Parathyroid adenoma (tissue), 2 donors: Measurements from ENCODE around the gene FBXL7.

Experiments used
- H2AFZ ChIP-seq: fragments of 300-600 bp; sonication (generic); one replicate; pipeline ENCODE4 v1.7.0; 2017; ENCODE audit warnings: antibody characterized with exemption, mild to moderate bottlenecking
- H3K27ac ChIP-seq: fragments of 300-600 bp; sonication (generic); one replicate; pipeline ENCODE4 v1.7.0; 2017
- H3K27me3 ChIP-seq: fragments of 300-600 bp; sonication (generic); one replicate; pipeline ENCODE4 v1.7.0; 2017; ENCODE audit warnings: low read length; ENCODE audit not compliant: control insufficient read depth, insufficient read depth
- H3K36me3 ChIP-seq: fragments of 300-600 bp; sonication (generic); one replicate; pipeline ENCODE4 v1.7.0; 2017; ENCODE audit warnings: low read length; ENCODE audit not compliant: control insufficient read depth, insufficient read depth
- H3K4me1 ChIP-seq: fragments of 300-600 bp; sonication (generic); one replicate; pipeline ENCODE4 v1.7.0; 2017; ENCODE audit warnings: control low read depth
- H3K4me2 ChIP-seq: fragments of 300-600 bp; sonication (generic); one replicate; pipeline ENCODE4 v1.7.0; 2017; ENCODE audit warnings: low read length
- H3K4me3 ChIP-seq: fragments of 300-600 bp; sonication (generic); one replicate; pipeline ENCODE4 v1.7.0; 2017; ENCODE audit warnings: low read depth, low read length
- H3K79me2 ChIP-seq: fragments of 300-600 bp; sonication (generic); one replicate; pipeline ENCODE4 v1.7.0; 2017; ENCODE audit warnings: control low read depth
- H3K9ac ChIP-seq: fragments of 300-600 bp; sonication (generic); one replicate; pipeline ENCODE4 v1.7.0; 2017; ENCODE audit warnings: mild to moderate bottlenecking
- H3K9me3 ChIP-seq: fragments of 300-600 bp; sonication (generic); one replicate; pipeline ENCODE4 v1.7.0; 2017; ENCODE audit warnings: low read length; ENCODE audit not compliant: control insufficient read depth
- TF ChIP-seq, protein P1 (sequence below): fragments of 300-600 bp; sonication (generic); IDR thresholded peaks from one replicate; pipeline ENCODE4 v1.7.0; 2017; ENCODE audit warnings: antibody characterized with exemption, mild to moderate bottlenecking
- donor health status: primary hyperparathyroidism.

Gene FBXL7

DNA sequence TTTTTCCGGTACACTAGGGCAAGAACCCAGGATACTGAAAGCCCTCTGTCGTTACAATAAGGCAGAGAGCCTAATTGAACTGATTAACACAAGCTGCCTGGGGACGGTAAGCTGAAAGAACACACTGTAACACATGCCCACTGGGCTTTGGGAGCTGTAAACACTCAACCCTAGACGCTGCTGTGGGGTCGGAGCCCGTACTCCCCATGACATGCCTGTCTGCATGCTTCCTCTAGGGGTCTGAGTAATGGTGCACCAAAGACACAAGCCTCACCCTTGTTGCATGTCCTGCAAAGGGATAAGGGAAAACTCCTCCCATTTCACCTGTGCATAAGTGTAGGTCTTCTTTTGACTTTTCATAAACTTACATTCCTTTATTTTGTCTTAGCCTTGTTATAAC is 194.0 kb downstream of the FBXL7 start:
- TF ChIP-seq, protein P1, sequence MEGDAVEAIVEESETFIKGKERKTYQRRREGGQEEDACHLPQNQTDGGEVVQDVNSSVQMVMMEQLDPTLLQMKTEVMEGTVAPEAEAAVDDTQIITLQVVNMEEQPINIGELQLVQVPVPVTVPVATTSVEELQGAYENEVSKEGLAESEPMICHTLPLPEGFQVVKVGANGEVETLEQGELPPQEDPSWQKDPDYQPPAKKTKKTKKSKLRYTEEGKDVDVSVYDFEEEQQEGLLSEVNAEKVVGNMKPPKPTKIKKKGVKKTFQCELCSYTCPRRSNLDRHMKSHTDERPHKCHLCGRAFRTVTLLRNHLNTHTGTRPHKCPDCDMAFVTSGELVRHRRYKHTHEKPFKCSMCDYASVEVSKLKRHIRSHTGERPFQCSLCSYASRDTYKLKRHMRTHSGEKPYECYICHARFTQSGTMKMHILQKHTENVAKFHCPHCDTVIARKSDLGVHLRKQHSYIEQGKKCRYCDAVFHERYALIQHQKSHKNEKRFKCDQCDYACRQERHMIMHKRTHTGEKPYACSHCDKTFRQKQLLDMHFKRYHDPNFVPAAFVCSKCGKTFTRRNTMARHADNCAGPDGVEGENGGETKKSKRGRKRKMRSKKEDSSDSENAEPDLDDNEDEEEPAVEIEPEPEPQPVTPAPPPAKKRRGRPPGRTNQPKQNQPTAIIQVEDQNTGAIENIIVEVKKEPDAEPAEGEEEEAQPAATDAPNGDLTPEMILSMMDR, result no peak
- Histone ChIP-seq H3K4me1 (no peaks in the 10 kb centered on the region), H3K27ac (no peak overlapping the region)

DNA sequence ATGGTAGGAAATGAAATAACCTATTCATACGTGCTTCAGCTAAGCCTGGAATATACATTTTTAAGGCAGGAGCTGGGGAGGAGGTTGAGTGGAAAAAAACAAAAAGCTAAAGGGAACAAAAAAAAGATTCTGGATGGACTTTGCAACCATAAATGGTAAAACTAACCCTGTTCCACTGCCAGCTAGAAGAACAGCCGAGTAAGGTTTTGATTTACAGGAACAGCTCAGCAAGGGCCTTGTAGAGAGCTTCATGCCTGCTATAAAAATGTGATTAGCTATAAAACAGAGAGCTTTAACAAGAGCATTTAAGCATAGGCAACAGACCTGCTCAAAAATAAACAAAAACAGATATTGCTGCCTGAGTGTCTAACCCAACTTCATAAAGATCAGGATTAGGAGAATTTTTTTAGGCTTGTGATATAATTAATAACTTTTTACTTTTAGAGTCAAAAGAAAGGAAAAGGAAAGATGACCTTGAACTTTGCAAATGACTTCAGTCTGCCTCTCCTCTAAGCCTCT is 194.8 kb downstream of the FBXL7 start:
- no peak overlapping the region for H3K4me3 ChIP-seq
- H3K27me3 ChIP-seq, result no peaks in the 10 kb centered on the region
- H3K4me1 ChIP-seq, result no peaks in the 10 kb centered on the region
- H3K9ac ChIP-seq, result no peak overlapping the region
- H3K27ac ChIP-seq, result no peak overlapping the region
- no peak overlapping the region for H2AFZ ChIP-seq
- H3K4me2 ChIP-seq, result no peak overlapping the region
- no peaks in the 10 kb centered on the region for H3K9me3 ChIP-seq
- no peaks in the 10 kb centered on the region for H3K36me3 ChIP-seq
- no peaks in the 10 kb centered on the region for H3K79me2 ChIP-seq
- TF ChIP-seq, protein P1, result no peak

More for the DNA sequence above, 194.0 kb downstream of the FBXL7 start:
- H3K9ac ChIP-seq, result no peak overlapping the region
- no peaks in the 10 kb centered on the region for H3K9me3 ChIP-seq
- H3K4me3 ChIP-seq, result no peak overlapping the region
- no peaks in the 10 kb centered on the region for H3K27me3 ChIP-seq
- no peaks in the 10 kb centered on the region for H3K79me2 ChIP-seq
- H3K36me3 ChIP-seq, result no peaks in the 10 kb centered on the region
- H2AFZ ChIP-seq, result no peak overlapping the region
- no peak overlapping the region for H3K4me2 ChIP-seq

DNA sequence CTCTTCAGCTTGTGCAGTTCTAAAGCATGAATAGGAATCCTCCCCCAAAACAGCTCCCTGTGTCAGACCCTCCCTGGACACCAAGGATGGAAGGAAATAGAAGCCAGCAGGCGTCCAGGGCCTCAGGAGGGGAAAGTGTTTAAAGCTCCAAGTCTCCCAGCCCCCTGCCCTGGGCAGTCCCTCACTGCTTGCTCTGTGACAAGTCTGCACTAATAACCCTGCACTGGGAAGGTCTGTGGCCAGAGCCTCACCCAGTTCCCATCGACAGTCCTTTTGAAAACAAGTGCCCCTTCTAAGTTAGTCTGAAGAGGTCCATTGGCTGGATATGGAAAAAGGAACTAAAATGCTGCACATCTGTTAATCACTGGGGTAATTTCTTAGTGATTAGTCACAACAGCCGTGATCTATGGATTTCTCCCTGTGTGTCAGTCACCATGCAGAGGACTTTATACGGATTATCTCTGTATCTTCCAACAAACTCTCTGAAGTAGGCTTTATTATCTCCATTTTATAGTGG is 195.3 kb downstream of the FBXL7 start:
- no peaks in the 10 kb centered on the region for H3K27me3 ChIP-seq
- no peaks in the 10 kb centered on the region for H3K4me1 ChIP-seq
- no peak overlapping the region for H2AFZ ChIP-seq
- no peak overlapping the region for H3K27ac ChIP-seq
- TF ChIP-seq, protein P1, result no peak
- H3K36me3 ChIP-seq, result no peaks in the 10 kb centered on the region
- no peak overlapping the region for H3K4me3 ChIP-seq
- no peak overlapping the region for H3K4me2 ChIP-seq
- no peaks in the 10 kb centered on the region for H3K79me2 ChIP-seq
- H3K9ac ChIP-seq, result no peak overlapping the region
- no peaks in the 10 kb centered on the region for H3K9me3 ChIP-seq

DNA sequence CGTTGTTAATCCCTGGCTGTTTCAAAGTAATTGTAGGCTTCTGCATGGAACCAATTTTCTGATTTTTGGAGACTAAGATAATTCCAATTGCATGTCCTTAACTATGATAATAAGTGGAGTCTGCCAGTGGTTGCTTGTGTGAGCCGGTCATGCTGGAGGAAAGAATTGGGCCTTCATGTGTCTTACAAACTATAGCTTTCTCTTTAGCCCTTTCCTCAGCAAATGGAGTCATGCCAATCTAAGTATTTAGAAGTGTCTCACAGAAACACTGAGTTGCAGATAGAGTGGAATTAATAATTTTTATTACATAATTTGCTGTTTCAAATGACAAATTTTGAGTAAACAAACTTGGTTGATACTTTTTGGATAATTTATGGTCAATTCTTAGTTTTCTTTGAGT is 200.4 kb downstream of the FBXL7 start:
- no peaks in the 10 kb centered on the region for H3K9me3 ChIP-seq

More for the DNA sequence above, 200.4 kb downstream of the FBXL7 start:
- H3K27me3 ChIP-seq, result no peaks in the 10 kb centered on the region
- H3K27ac ChIP-seq, result no peak overlapping the region
- TF ChIP-seq, protein P1, result no peak
- no peaks in the 10 kb centered on the region for H3K36me3 ChIP-seq
- H3K4me2 ChIP-seq, result no peak overlapping the region
- no peaks in the 10 kb centered on the region for H3K4me1 ChIP-seq
- no peak overlapping the region for H2AFZ ChIP-seq
- no peak overlapping the region for H3K4me3 ChIP-seq
- no peak overlapping the region for H3K9ac ChIP-seq
- no peaks in the 10 kb centered on the region for H3K79me2 ChIP-seq
